HepG2 (cell line): ENCODE results near the gene MAPK7. TPM values are rescaled to one million over a fixed set of nuclear protein-coding genes. Genes with fewer than 3 reads are reported as not detected.

Experiments
- ARID4A ChIP-seq: sonication (generic); formaldehyde crosslinking; IDR thresholded peaks from 2 replicates; pipeline ENCODE4 v1.5.0; 2020; ENCODE audit warnings: mild to moderate bottlenecking, missing genetic modification reagents, borderline replicate concordance
- CENPBD1 ChIP-seq: sonication (generic); formaldehyde crosslinking; IDR thresholded peaks from 2 replicates; pipeline ENCODE4 v1.8.0; 2022; ENCODE audit warnings: missing genetic modification reagents, low read depth, mild to moderate bottlenecking, borderline replicate concordance
- DMAP1 ChIP-seq: IDR thresholded peaks from 2 replicates; pipeline ENCODE4 v1.6.1; 2016
- FOXK2 ChIP-seq: fragments of 450-650 bp; IDR thresholded peaks from 2 replicates; pipeline ENCODE4 v1.6.1; 2016
- HDAC2 ChIP-seq: sonication (generic); formaldehyde crosslinking; IDR thresholded peaks from 2 replicates; pipeline ENCODE4 v1.4.0; 2020; ENCODE audit warnings: missing genetic modification reagents
- HMGA1 ChIP-seq: sonication (generic); formaldehyde crosslinking; conservative IDR thresholded peaks from 2 replicates; pipeline ENCODE4 v1.4.0; 2020; ENCODE audit warnings: missing genetic modification reagents
- HNRNPLL ChIP-seq: fragments of 200-400 bp; formaldehyde crosslinking; IDR thresholded peaks from 2 replicates; pipeline ENCODE4 v1.6.1; 2017; ENCODE audit warnings: mild to moderate bottlenecking, low read depth, low read length; ENCODE audit not compliant: poor library complexity, severe bottlenecking
- MBNL3 ChIP-seq: fragments of 250-450 bp; sonication (Bioruptor Pico); conservative IDR thresholded peaks from 2 replicates; pipeline ENCODE4 v1.8.0; 2022; ENCODE audit warnings: mild to moderate bottlenecking, inconsistent platforms
- MEF2D ChIP-seq: sonication (generic); formaldehyde crosslinking; IDR thresholded peaks from 2 replicates; pipeline ENCODE4 v1.5.1; 2020; ENCODE audit warnings: mild to moderate bottlenecking, missing genetic modification reagents
- NFE2L1 ChIP-seq: sonication (generic); formaldehyde crosslinking; IDR thresholded peaks from 2 replicates; pipeline ENCODE4 v1.4.0; 2020; ENCODE audit warnings: missing genetic modification reagents, mild to moderate bottlenecking, borderline replicate concordance
- NR2F2 ChIP-seq: IDR thresholded peaks from 2 replicates; pipeline ENCODE4 v1.6.1; 2012; ENCODE audit warnings: low read depth, inconsistent platforms, borderline replicate concordance
- PHB2 ChIP-seq: fragments of 450-650 bp; IDR thresholded peaks from 2 replicates; pipeline ENCODE4 v1.6.1; 2018; ENCODE audit not compliant: partially characterized antibody
- RXRB ChIP-seq: IDR thresholded peaks from 2 replicates; pipeline ENCODE4 v1.6.1; 2016; ENCODE audit warnings: borderline replicate concordance, missing genetic modification reagents, missing compliant biosample characterization
- SAP130 ChIP-seq: IDR thresholded peaks from 2 replicates; pipeline ENCODE4 v1.6.1; 2016; ENCODE audit warnings: low read depth
- SKIL ChIP-seq: sonication (generic); formaldehyde crosslinking; IDR thresholded peaks from 2 replicates; pipeline ENCODE4 v1.8.0; 2022; ENCODE audit warnings: missing genetic modification reagents, mild to moderate bottlenecking, moderate library complexity, borderline replicate concordance
- SMAD1 ChIP-seq: sonication (generic); formaldehyde crosslinking; IDR thresholded peaks from 2 replicates; pipeline ENCODE4 v1.4.0; 2020; ENCODE audit warnings: missing genetic modification reagents, low read depth, mild to moderate bottlenecking, borderline replicate concordance
- TGIF2 ChIP-seq: IDR thresholded peaks from 2 replicates; pipeline ENCODE4 v1.6.1; 2016; ENCODE audit warnings: control low read depth, missing compliant biosample characterization
- ZNF34 ChIP-seq: sonication (generic); formaldehyde crosslinking; IDR thresholded peaks from 2 replicates; pipeline ENCODE4 v1.4.0; 2020; ENCODE audit warnings: mild to moderate bottlenecking, missing genetic modification reagents, borderline replicate concordance
- ZNF724P ChIP-seq: sonication (generic); formaldehyde crosslinking; IDR thresholded peaks from 2 replicates; pipeline ENCODE4 v1.8.0; 2022; ENCODE audit warnings: missing genetic modification reagents, borderline replicate concordance
- polyA plus RNA-seq, 8 experiments: library from polyadenylated mRNA; depleted of rRNA in 3 of 8; stranded (reverse) in 7 of 8; unstranded in 1 of 8; fragments of >200 nt; fragmentation: Illumina TruSeq in 4 of 8; extraction: Trizol in 4 of 8; gene quantifications; 2 replicates each; pipeline versions ENCODE4 v1.2.1 to v1.2.3, GENCODE V29; 2011 to 2016; ENCODE audit warnings: low read depth in 4 of 8, missing spikeins in 1 of 8, mixed read lengths in 1 of 8; ENCODE audit not compliant: insufficient read depth in 1 of 8
- total RNA-seq, 5 experiments: library from RNA; depleted of rRNA; stranded (reverse); fragments of >200 nt; fragmentation: Illumina TruSeq; extraction: Trizol; gene quantifications; 2 replicates each; pipeline ENCODE4 v1.2.3, GENCODE V29; 2016; ENCODE audit warnings: low read depth in 1 of 5

MAPK7 gene
- total and polyA plus RNA-seq, 2 of the 13 experiments (the other 11 are each of a cell fraction or from before 2014, with no cell fraction given) = 2.9 to 5.9 TPM

- TF ChIP-seq ARID4A (CRISPR knock-in tag) (0 out of 2 replicates have a peak, but pooled peaks have one; percentile 34), TGIF2 (CRISPR knock-in tag) (no peak), CENPBD1 (CRISPR knock-in tag) (no peak), PHB2 (no peak), ZNF34 (CRISPR knock-in tag) (no peak), SMAD1 (CRISPR knock-in tag) (no peak), SAP130 (CRISPR knock-in tag) (peak; percentile 66), HNRNPLL (no peak), NFE2L1 (CRISPR knock-in tag) (no peak), DMAP1 (CRISPR knock-in tag) (peak; percentile 45; the same call in 1 of the 2 replicates), FOXK2 (no peak), SKIL (CRISPR knock-in tag) (peak; percentile 23; the same call in 1 of the 2 replicates), HMGA1 (CRISPR knock-in tag) (no peak), RXRB (CRISPR knock-in tag) (peak; percentile 92), NR2F2 (no peak; the same call in 1 of the 2 replicates), MEF2D (CRISPR knock-in tag) (peak; percentile 93), HDAC2 (CRISPR knock-in tag) (peak; percentile 90), MBNL3 (CRISPR knock-in tag) (no peak), ZNF724P (CRISPR knock-in tag) (no peak)
These were observed 40.0 kb upstream of the MAPK7 start (continued) for GRCh38 chr17:19338031-19338990.
